Endothelial cell of umbilical vein (primary cell): Measurements from ENCODE around the gene EIF3J.

Experiments
- EZH2 ChIP-seq: IDR thresholded peaks from 2 replicates; pipeline ENCODE4 v1.6.1; 2012; ENCODE audit warnings: borderline replicate concordance, low read depth, mild to moderate bottlenecking, moderate library complexity, low read length, inconsistent platforms; ENCODE audit not compliant: severe bottlenecking
- FOS ChIP-seq: IDR thresholded peaks from 2 replicates; pipeline ENCODE4 v1.6.1; 2011; ENCODE audit warnings: mild to moderate bottlenecking, low read length, moderate library complexity, borderline replicate concordance; ENCODE audit not compliant: insufficient read depth
- MYC ChIP-seq: IDR thresholded peaks from one replicate; pipeline ENCODE4 v1.6.1; 2011; ENCODE audit warnings: mild to moderate bottlenecking, low read depth, low read length
- POLR2A ChIP-seq: IDR thresholded peaks from 2 replicates; pipeline ENCODE4 v1.6.1; 2012; ENCODE audit warnings: low read depth, mild to moderate bottlenecking, control low read depth, low read length
- POLR2AphosphoS5 ChIP-seq: IDR thresholded peaks from 2 replicates; pipeline ENCODE4 v1.6.1; 2012; ENCODE audit warnings: low read depth, mild to moderate bottlenecking, control low read depth, low read length, moderate library complexity; ENCODE audit not compliant: insufficient read depth
- TF ChIP-seq, protein P1 (sequence below), 2 donors: IDR thresholded peaks; 1 replicate in 1 of 2; 2 replicates in 1 of 2; pipeline ENCODE4 v1.5.1; 2011; ENCODE audit warnings: low read length in 2 of 2, mild to moderate bottlenecking in 2 of 2, moderate library complexity in 2 of 2, control low read depth in 1 of 2, inconsistent platforms in 1 of 2, low read depth in 1 of 2; ENCODE audit not compliant: insufficient read depth in 1 of 2; ENCODE audit errors: extremely low read depth in 1 of 2

DNA sequence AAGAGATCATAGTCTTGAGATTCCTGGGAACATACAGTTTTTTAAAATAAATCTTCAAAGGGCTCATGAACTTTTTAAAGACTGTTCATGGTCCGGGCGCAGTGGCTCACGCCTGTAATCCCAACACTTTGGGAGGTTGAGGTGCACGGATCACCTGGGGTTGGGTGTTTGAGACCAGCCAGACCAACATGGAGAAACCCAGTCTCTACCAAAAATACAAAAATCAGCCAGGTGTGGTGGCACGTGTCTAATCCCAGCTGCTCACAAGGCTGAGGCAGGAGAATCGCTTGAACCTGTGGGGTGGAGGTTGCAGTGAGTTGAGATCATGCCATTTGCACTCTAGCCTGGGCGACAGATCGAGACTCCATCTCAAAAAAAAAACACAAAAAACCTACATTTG lies 41.4 kb upstream of the EIF3J start:
- TF ChIP-seq POLR2AphosphoS5 (no peak), MYC (no peak), FOS (no peak), POLR2A (no peak), EZH2 (no peak)
- TF ChIP-seq, protein P1, sequence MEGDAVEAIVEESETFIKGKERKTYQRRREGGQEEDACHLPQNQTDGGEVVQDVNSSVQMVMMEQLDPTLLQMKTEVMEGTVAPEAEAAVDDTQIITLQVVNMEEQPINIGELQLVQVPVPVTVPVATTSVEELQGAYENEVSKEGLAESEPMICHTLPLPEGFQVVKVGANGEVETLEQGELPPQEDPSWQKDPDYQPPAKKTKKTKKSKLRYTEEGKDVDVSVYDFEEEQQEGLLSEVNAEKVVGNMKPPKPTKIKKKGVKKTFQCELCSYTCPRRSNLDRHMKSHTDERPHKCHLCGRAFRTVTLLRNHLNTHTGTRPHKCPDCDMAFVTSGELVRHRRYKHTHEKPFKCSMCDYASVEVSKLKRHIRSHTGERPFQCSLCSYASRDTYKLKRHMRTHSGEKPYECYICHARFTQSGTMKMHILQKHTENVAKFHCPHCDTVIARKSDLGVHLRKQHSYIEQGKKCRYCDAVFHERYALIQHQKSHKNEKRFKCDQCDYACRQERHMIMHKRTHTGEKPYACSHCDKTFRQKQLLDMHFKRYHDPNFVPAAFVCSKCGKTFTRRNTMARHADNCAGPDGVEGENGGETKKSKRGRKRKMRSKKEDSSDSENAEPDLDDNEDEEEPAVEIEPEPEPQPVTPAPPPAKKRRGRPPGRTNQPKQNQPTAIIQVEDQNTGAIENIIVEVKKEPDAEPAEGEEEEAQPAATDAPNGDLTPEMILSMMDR (IDR thresholded peaks at IDR 0.05; ENCODE audit: extremely low read depth in 1 of 2, insufficient read depth in 1 of 2, low read depth in 1 of 2, low read length in 2 of 2): no peak
